Fibroblast of lung (primary cell): ENCODE data around the gene CNNM1. TPM values are rescaled to one million over a fixed set of nuclear protein-coding genes. Genes with fewer than 3 reads are reported as not detected.

Experiments used
- DNase-seq, 2 donors: peaks; one replicate each; pipeline versions ENCODE4 v3.0.0 to v3.0.0-alpha.2; 2010; ENCODE audit warnings: low read depth in 2 of 2
- H2AFZ ChIP-seq: 2 replicates; pipeline ENCODE4 v1.5.1; 2012; ENCODE audit warnings: low read length, control low read depth, inconsistent platforms
- H3K27ac ChIP-seq: 2 replicates; pipeline ENCODE4 v1.5.1; 2011; ENCODE audit warnings: low read length, control low read depth; ENCODE audit not compliant: insufficient read depth
- H3K27me3 ChIP-seq: 2 replicates; pipeline ENCODE4 v1.5.1; 2011; ENCODE audit warnings: mild to moderate bottlenecking, low read length; ENCODE audit not compliant: control insufficient read depth, insufficient read depth
- H3K36me3 ChIP-seq: 2 replicates; pipeline ENCODE4 v1.5.1; 2011; ENCODE audit warnings: low read length; ENCODE audit not compliant: control insufficient read depth, insufficient read depth
- H3K4me1 ChIP-seq: 2 replicates; pipeline ENCODE4 v1.5.1; 2011; ENCODE audit warnings: low read length; ENCODE audit not compliant: control insufficient read depth, insufficient read depth; ENCODE audit errors: extremely low read depth
- H3K4me2 ChIP-seq: 2 replicates; pipeline ENCODE4 v1.5.1; 2011; ENCODE audit warnings: low read length, control low read depth; ENCODE audit not compliant: insufficient read depth; ENCODE audit errors: extremely low read depth
- H3K4me3 ChIP-seq, 4 experiments: fragments of 200-600 bp in 1 of 4; sonication (generic) in 1 of 4; replicated peaks in 1 of 4; 2 replicates each; pipeline ENCODE4 v1.5.1; 2011 to 2016; ENCODE audit warnings: low read length in 4 of 4, low read depth in 3 of 4, mild to moderate bottlenecking in 3 of 4, control low read depth in 2 of 4, inconsistent platforms in 1 of 4, mixed read lengths in 1 of 4; ENCODE audit not compliant: insufficient read depth in 1 of 4; ENCODE audit errors: control extremely low read depth in 1 of 4
- H3K79me2 ChIP-seq: 2 replicates; pipeline ENCODE4 v1.5.1; 2012; ENCODE audit warnings: mild to moderate bottlenecking, low read length, inconsistent platforms; ENCODE audit not compliant: control insufficient read depth, insufficient read depth
- H3K9ac ChIP-seq: 2 replicates; pipeline ENCODE4 v1.5.1; 2011; ENCODE audit warnings: mild to moderate bottlenecking, low read length, control low read depth; ENCODE audit not compliant: insufficient read depth
- H3K9me3 ChIP-seq: 2 replicates; pipeline ENCODE4 v1.5.1; 2012; ENCODE audit warnings: low read depth, low read length; ENCODE audit not compliant: control insufficient read depth, insufficient read depth
- H4K20me1 ChIP-seq: 2 replicates; pipeline ENCODE4 v1.5.1; 2011; ENCODE audit warnings: low read length; ENCODE audit not compliant: control insufficient read depth, insufficient read depth; ENCODE audit errors: extremely low read depth
- CTCF ChIP-seq, 2 donors: IDR thresholded peaks in 1 of 2; conservative IDR thresholded peaks in 1 of 2; 1 replicate in 1 of 2; 2 replicates in 1 of 2; pipeline ENCODE4 v1.5.1; 2011 to 2012; ENCODE audit warnings: low read length in 2 of 2, control low read depth in 1 of 2, inconsistent platforms in 1 of 2, low read depth in 1 of 2, mild to moderate bottlenecking in 1 of 2
- EZH2 ChIP-seq: IDR thresholded peaks from 2 replicates; pipeline ENCODE4 v1.5.1; 2012; ENCODE audit warnings: low read length, control low read depth, mild to moderate bottlenecking; ENCODE audit errors: missing control alignments
- polyA plus RNA-seq, 2 donors: library from polyadenylated mRNA; depleted of rRNA in 1 of 2; stranded (reverse) in 1 of 2; unstranded in 1 of 2; fragments of >200 nt; gene quantifications; 2 replicates each; pipeline ENCODE4 v1.2.1, GENCODE V29; 2011 to 2012; ENCODE audit warnings: missing spikeins in 1 of 2
- total RNA-seq: library from RNA; depleted of rRNA; stranded (reverse); fragments of >200 nt; gene quantifications from 2 replicates; pipeline ENCODE4 v1.2.1, GENCODE V29; 2014

CNNM1 gene
- total and polyA plus RNA-seq, 2 donors (not counting 1 experiment from before 2014, with no cell fraction given): 0.20 to 0.66 TPM

DNA sequence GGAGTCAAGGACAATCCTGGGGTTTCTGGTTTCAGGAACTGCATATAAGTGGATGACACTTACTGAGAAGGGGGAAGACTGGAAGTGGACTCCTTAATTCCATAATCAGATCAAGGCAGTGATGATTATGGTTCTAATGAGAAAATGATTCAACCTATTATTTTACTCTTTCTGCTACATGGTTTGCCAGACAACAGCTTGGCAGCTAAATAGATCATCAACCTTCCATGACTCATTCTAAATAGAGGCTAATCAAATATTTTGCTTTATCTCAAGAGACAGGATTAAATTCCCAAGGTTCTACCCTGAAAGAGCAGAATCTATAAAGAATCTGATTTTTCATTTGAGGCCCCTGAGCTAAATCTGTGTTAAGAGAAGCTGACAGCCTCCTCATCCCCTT lies 46.3 kb downstream of the CNNM1 start:
- Histone ChIP-seq H4K20me1 (no peaks in the 10 kb centered on the region), H2AFZ (no peak overlapping the region), H3K9ac (no peak overlapping the region), H3K27ac (no peak overlapping the region), H3K4me3 (no peak overlapping the region), H3K4me1 (no peaks in the 10 kb centered on the region), H3K36me3 (no peaks in the 10 kb centered on the region), H3K4me2 (no peak overlapping the region), H3K27me3 (no peaks in the 10 kb centered on the region), H3K79me2 (no peaks in the 10 kb centered on the region), H3K9me3 (no peaks in the 10 kb centered on the region)
- DNase-seq: peak in 1 of 2 donors; percentile 27
- TF ChIP-seq CTCF (conservative IDR thresholded peaks at IDR 0.05 in 1 of 2, IDR thresholded peaks at IDR 0.05 in 1 of 2; ENCODE audit: low read depth in 1 of 2, low read length in 2 of 2) (no peak), EZH2 (no peak)

- Histone ChIP-seq H4K20me1 (no peaks in the 10 kb centered on the region), H3K9me3 (no peaks in the 10 kb centered on the region), H3K79me2 (no peaks in the 10 kb centered on the region), H3K4me1 (no peaks in the 10 kb centered on the region), H3K9ac (no peak overlapping the region), H3K27me3 (no peaks in the 10 kb centered on the region), H3K4me2 (no peak overlapping the region), H3K27ac (no peak overlapping the region), H3K4me3 (no peak overlapping the region), H3K36me3 (no peaks in the 10 kb centered on the region), H2AFZ (no peak overlapping the region)
- no peak for DNase-seq
- no peak for TF ChIP-seq EZH2
Measured at GRCh38 chr10:99382176-99382575, 53.0 kb downstream of the CNNM1 start.

DNA sequence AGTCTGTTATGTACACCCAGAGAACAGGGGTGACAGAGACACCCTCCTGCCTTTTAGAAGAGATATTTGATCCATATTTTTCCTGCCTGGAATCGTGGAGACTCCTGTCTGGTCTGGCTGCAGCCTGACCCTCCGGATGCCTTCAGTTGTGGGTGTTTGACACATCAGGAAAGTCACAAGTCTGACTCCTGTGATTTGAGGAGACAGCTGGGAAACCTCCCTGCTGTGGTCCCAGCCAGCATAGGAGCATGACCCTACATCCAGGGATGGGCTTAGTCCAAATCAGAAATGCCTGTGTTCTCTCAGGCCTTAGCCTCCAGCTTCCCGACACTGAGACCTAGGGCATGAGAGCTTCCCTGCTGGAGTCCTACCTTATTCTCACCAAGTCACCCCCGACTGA lies 57.9 kb downstream of the CNNM1 start:
- Histone ChIP-seq H3K9ac (no peak overlapping the region), H3K4me3 (no peak overlapping the region), H3K4me2 (no peak overlapping the region), H3K27me3 (no peaks in the 10 kb centered on the region), H3K4me1 (peaks cover 3% of the 10 kb centered on the region), H2AFZ (no peak overlapping the region), H3K9me3 (no peaks in the 10 kb centered on the region), H3K79me2 (no peaks in the 10 kb centered on the region), H3K36me3 (no peaks in the 10 kb centered on the region), H3K27ac (no peak overlapping the region), H4K20me1 (no peaks in the 10 kb centered on the region)
- TF ChIP-seq EZH2 (no peak), CTCF (conservative IDR thresholded peaks at IDR 0.05 in 1 of 2, IDR thresholded peaks at IDR 0.05 in 1 of 2; ENCODE audit: low read depth in 1 of 2, low read length in 2 of 2) (no peak)
- no peak for DNase-seq
